Activated naive CD4-positive, alpha-beta T cell treated with anti-CD3 and anti-CD28 coated beads for 36 hours (primary cell): Measurements from ENCODE around the gene TLDC2. TPM values are rescaled to one million over a fixed set of nuclear protein-coding genes. Genes with fewer than 3 reads are reported as not detected.
"Not testable (repeated sequence)": the region's sequence is repeated elsewhere in the genome, so short reads cannot be mapped to it uniquely, and the experiment has no call there.

Experiments
- CTCF ChIA-PET: fragments of 350-600 bp; sonication (Branson Sonifier 250); formaldehyde crosslinking; loops from one replicate; lab custom pipeline; 2021; ENCODE audit warnings: antibody characterized with exemption; lab: Charles Lee
- DNase-seq: peaks from one replicate; pipeline ENCODE4 v3.0.0-alpha.2; 2020
- H3K27ac Mint-ChIP-seq: one replicate; pipeline ENCODE4 v1.8.0; 2021; ENCODE audit warnings: mild to moderate bottlenecking, mixed read lengths
- H3K27me3 Mint-ChIP-seq: one replicate; pipeline ENCODE4 v1.8.0; 2021; ENCODE audit warnings: low read depth, mixed read lengths
- H3K36me3 Mint-ChIP-seq: one replicate; pipeline ENCODE4 v1.8.0; 2021; ENCODE audit warnings: low read depth, mixed read lengths
- H3K4me1 Mint-ChIP-seq: one replicate; pipeline ENCODE4 v1.8.0; 2021; ENCODE audit warnings: low read depth, mixed read lengths
- H3K4me3 Mint-ChIP-seq: one replicate; pipeline ENCODE4 v1.8.0; 2021; ENCODE audit warnings: mild to moderate bottlenecking, moderate library complexity, mixed read lengths
- H3K9me3 Mint-ChIP-seq: one replicate; pipeline ENCODE4 v1.8.0; 2021; ENCODE audit warnings: mixed read lengths
- intact Hi-C: fragments of 100-400 bp; cut with micrococcal nuclease; formaldehyde crosslinking; loops from one replicate; pipeline ENCODE4 v1.15.1; 2023
- total RNA-seq, 2 experiments: library from RNA; stranded (reverse); gene quantifications; one replicate each; pipeline ENCODE4 v1.2.3, GENCODE V29; 2021

Gene TLDC2
- total RNA-seq, 2 experiments from 2014 or later = not detected

DNA sequence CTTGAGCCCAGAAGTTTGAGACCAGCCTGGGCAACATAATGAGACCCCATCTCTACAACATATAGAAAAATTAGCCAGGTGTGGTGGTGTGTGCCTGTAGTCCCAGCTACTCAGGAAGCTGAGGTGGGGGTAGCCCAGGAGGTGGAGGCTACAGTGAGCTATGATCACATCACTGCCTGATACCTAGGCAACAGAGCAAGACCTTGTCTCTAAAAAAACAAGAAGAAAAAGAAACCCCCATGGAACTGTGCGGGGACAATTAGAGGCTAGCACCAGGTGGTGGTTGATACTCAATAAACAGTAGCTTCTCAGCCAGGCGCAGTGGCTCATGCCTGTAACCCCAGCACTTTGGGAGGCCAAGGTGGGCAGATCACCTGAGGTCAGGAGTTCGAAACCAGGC, 37.6 kb upstream of the TLDC2 start:
- H3K27me3 Mint-ChIP-seq, H3K9me3 Mint-ChIP-seq, H3K4me3 Mint-ChIP-seq, DNase-seq, H3K36me3 Mint-ChIP-seq, H3K27ac Mint-ChIP-seq: not testable (repeated sequence)
- intact Hi-C loops = loop anchor here (5.0 kb wide), 3 partner anchors 66 to 266 kb away; partner anchors contain the start of genes DSN1, RBL1 and TGIF2
- H3K4me1 Mint-ChIP-seq = peaks cover 28% of the 10 kb centered on the region
- CTCF ChIA-PET = interaction anchor here (0.6 to 2.0 kb wide), 3 partner anchors 9 to 240 kb away, joined by 3 to 7 read pairs (median 3); no protein-coding TSS in a partner anchor

DNA sequence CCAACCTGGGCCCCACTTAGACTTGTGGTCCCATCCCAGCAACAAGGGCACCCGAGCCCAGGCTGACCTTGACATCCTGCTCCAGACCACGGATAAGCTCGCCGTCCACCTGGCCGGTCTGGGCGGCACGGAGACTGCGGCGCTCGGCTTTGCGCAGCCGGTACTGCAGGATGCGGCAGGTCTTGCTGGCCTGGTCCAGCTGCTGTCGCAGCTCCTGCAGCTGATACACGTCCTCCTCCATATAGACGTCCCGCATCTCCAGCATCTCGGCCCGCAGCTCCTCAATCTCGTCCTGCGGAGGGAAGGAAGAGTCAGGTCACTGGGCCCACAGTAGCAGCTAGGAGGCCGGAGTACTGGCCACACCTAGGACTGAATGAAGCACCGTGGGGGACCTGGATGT, 36.8 kb upstream of the TLDC2 start:
- Mint-ChIP-seq H3K4me3 (no peak overlapping the region), H3K9me3 (no peaks in the 10 kb centered on the region)
- intact Hi-C loops = loop anchor here (5.0 kb wide), 3 partner anchors 67 to 267 kb away; partner anchors contain the start of genes DSN1, RBL1 and TGIF2

DNA sequence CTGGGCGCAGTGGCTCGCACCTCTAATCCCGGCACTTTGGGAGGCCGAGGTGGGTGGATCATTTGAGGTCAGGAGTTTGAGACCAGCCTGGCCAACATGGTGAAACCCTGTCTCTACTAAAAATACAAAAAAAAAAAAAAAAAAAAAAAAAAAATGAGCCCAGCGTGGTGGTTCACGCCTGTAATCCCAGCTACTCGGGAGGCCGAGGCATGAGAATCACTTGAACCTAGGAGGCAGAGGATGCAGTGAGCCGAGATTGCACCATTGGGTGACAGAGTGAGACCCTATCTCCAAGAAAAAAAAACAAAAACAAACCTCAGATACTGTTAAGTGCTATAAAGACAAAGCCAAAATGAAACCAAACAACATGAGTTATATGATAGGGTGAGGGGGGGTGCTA, 34.9 kb upstream of the TLDC2 start:
- peaks cover 25% of the 10 kb centered on the region for H3K4me1 Mint-ChIP-seq
- DNase-seq, H3K27me3 Mint-ChIP-seq, H3K36me3 Mint-ChIP-seq, intact Hi-C loops, H3K9me3 Mint-ChIP-seq, H3K4me3 Mint-ChIP-seq: not testable (repeated sequence)
- peak overlapping the region; percentile 71 for H3K27ac Mint-ChIP-seq
- CTCF ChIA-PET = interaction anchor here (1.1 to 1.8 kb wide), 2 partner anchors 15 to 81 kb away, joined by 3 read pairs; no protein-coding TSS in a partner anchor

More for the DNA sequence above, 36.8 kb upstream of the TLDC2 start:
- H3K27ac Mint-ChIP-seq = peak overlapping the region; percentile 24
- H3K4me1 Mint-ChIP-seq = peaks cover 33% of the 10 kb centered on the region
- no peak for DNase-seq
- CTCF ChIA-PET = interaction anchor here (0.6 to 0.7 kb wide), 2 partner anchors 210 to 334 kb away, joined by 3 read pairs; no protein-coding TSS in a partner anchor
- H3K27me3 Mint-ChIP-seq = no peaks in the 10 kb centered on the region
- no peaks in the 10 kb centered on the region for H3K36me3 Mint-ChIP-seq

DNA sequence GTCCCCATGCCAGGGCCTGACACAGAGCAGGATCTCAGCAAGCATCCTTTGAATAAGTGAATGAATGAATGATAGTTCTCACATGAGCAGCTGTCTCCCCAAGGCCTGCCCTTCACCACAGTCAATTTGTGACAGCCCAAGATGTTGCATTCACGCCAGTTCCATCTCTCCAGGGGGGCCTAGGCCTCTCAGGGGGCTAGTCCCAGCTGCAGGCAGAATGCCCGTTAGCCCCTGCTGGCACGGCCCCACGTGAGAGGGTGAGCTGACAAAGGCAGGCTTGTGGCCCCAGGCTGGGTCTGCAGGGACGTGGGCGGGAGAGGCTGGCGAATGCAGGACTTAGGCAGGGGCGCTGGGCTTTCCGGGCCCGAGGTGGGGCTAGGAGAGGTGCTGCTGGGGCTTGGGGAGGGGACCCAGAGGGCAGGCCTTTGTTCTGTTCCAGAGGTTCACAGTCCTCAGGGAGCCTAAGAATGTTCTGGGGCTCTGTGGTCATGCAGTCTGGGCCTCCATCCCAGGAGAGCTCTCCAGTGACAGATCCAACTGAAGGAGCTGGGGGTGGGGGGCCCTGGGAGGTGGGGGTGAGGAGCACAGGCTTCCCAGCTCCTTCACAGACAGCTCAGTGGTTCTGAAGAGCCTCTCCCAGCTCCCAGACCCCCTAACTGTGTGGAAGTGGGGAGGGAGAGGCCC, 30.5 kb upstream of the TLDC2 start:
- intact Hi-C loops = no loop called here
- Mint-ChIP-seq H3K9me3 (no peaks in the 10 kb centered on the region), H3K4me1 (peaks cover 19% of the 10 kb centered on the region), H3K27ac (no peak overlapping the region), H3K4me3 (no peak overlapping the region), H3K36me3 (no peaks in the 10 kb centered on the region), H3K27me3 (no peaks in the 10 kb centered on the region)
- CTCF ChIA-PET = interaction anchor here (1.2 kb wide), 1 partner anchor 29 kb away, joined by 3 read pairs; no protein-coding TSS in a partner anchor
- no peak for DNase-seq

DNA sequence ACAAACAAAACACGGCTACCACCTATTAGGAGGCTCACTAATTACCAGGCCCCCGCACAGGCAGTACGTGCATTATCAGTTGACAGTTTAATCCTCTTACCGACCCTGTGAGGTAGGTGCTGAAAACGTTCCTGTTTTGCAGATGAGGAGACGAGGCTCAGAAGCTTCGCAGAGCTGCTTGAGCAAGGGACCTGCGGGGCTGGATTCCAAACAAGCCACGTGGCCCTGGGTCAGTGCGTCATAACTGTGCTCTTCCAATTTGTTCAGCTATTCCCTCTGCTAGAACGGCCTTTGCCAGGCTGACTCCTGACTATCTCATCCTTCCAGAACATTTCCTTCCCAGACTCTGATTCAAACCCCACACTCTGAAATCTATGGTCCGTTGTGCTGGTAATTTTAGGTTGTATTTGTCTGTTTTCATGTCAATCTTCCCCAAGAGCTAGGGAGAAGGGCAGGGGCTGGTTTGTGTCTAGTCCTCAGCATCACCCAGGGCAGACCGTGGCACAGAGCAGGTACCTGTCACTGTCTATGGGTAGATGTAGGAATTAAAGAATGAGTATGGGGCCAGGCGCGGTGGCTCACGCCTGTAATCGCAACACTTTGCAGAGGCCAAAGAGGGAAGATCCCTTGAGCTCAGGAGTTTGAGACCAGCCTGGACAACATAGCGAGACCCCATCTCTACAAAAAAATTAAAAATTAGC, 28.8 kb upstream of the TLDC2 start:
- Mint-ChIP-seq H3K27ac (peak overlapping the region; percentile 21), H3K9me3 (no peaks in the 10 kb centered on the region), H3K4me3 (no peak overlapping the region), H3K27me3 (no peaks in the 10 kb centered on the region), H3K36me3 (no peaks in the 10 kb centered on the region), H3K4me1 (peaks cover 12% of the 10 kb centered on the region)
- DNase-seq = no peak
- intact Hi-C loops = no loop called here
- CTCF ChIA-PET = interaction anchor here (0.6 to 2.4 kb wide), 5 partner anchors 10 to 36 kb away, joined by 3 to 7 read pairs (median 3); no protein-coding TSS in a partner anchor

DNA sequence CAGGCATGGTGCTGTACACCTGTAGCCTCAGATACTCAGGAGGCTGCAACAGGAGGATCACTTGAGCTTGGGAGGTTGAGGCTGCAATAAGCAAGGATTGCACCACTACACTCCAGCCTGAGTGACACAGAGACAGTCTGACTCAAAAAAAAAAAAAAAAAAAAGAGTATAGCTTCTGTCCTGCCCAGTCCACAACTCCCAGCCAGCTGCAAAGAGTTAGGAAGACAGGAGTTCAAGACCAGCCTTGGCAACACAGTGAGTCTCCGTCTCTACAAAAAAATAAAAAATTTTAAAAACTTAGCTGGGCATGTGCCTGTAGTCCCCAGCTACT, 28.3 kb upstream of the TLDC2 start:
- Mint-ChIP-seq H3K4me1 (peaks cover 9% of the 10 kb centered on the region), H3K9me3 (no peaks in the 10 kb centered on the region), H3K36me3 (no peaks in the 10 kb centered on the region), H3K4me3 (no peak overlapping the region), H3K27me3 (no peaks in the 10 kb centered on the region), H3K27ac (no peak overlapping the region)
- no peak for DNase-seq
- CTCF ChIA-PET = interaction anchor here (0.6 to 2.4 kb wide), 7 partner anchors 10 to 634 kb away, joined by 3 to 7 read pairs (median 3); no protein-coding TSS in a partner anchor
- intact Hi-C loops = no loop called here

DNA sequence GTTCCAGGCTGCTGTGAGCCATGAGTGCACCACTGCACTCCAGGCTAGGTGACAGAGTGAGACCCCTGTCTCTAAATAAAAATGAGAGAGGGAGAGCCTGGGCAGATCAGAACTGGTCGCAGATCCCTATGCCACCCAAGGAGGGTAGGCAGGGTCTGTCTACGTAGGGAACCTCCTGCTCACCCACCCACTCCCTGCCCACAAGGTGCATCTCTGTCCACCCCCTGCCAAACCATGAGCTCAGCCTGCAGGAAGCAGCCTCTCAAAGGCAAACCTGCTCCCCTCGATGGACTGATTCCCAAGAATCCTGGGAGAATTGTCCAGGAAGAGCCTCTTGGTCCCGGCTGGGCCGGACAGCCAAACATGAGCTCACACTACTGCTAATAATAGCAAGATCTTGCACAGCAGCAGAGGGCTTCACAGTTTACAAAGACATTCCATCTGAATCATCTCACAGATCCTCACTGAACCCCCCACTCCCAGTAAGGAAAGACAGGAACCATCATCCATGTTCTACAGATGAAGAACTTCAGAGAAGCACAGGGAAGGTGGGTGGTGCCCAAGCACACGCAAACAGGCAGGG, 27.8 kb upstream of the TLDC2 start:
- no peak for DNase-seq
- Mint-ChIP-seq H3K4me1 (peaks cover 7% of the 10 kb centered on the region), H3K27ac (no peak overlapping the region), H3K36me3 (no peaks in the 10 kb centered on the region), H3K27me3 (no peaks in the 10 kb centered on the region), H3K9me3 (no peaks in the 10 kb centered on the region), H3K4me3 (no peak overlapping the region)
- intact Hi-C loops = no loop called here
- CTCF ChIA-PET = interaction anchor here (0.6 to 2.4 kb wide), 6 partner anchors 11 to 634 kb away, joined by 3 to 7 read pairs (median 4); a partner anchor contains a TSS

DNA sequence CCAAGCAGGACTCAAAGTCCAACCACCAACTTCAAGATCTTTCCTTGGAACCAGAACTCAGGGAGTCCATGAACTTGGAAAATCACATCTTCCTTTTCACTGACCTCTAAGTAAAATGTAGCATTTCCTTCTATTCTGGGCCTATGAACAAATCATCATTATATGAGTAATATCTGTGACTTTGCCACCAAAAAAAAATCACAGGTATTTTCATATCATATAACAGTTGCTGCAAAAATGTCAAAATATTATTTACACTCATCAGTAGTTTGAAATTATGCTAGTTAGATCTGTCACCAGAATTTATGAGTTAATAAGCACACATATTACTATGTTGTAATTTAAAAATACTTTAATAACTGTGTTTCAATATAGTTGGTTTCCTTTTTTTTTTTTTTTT, 27.3 kb upstream of the TLDC2 start:
- no peak for DNase-seq
- CTCF ChIA-PET = interaction anchor here (0.7 to 0.8 kb wide), 2 partner anchors 15 to 166 kb away, joined by 3 read pairs; a partner anchor contains a TSS
- intact Hi-C loops = no loop called here
- H3K27ac Mint-ChIP-seq = no peak overlapping the region
- no peaks in the 10 kb centered on the region for H3K9me3 Mint-ChIP-seq
- no peaks in the 10 kb centered on the region for H3K27me3 Mint-ChIP-seq
- no peaks in the 10 kb centered on the region for H3K36me3 Mint-ChIP-seq
- peaks cover 2% of the 10 kb centered on the region for H3K4me1 Mint-ChIP-seq
- H3K4me3 Mint-ChIP-seq = no peak overlapping the region

DNA sequence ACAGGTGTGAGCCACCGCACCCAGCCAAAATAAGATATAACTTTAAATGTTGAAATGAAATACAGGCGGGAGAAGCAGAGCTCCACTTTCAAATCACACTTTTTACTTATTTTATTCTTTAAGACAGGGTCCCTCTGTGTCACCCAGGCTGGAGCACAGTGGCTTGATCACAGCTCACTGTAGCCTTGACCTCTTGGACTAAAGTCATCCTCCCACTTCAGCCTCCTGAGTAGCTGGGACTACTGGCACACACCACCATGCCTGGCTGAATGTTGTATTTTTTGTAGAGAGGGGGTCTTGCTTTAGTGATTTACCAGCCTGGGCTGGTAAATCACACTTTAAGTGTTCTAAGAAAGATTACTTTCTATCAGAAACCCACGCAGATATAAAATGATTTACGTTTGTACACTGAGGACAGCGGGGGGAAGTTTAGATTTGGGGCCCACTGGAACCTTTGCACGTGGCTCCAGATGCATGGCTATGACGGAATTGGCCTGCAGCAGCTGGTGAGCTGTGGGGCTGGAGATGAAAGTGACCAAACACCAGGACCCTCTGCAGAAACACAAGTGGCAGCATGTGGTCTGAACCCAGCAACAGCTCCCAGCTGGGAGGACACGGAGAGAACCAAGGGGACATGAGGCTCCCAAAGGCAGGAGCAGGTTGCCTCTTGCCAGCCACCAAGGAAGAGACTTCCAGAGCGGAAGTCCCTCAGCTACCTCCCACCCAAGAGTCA, 26.4 kb upstream of the TLDC2 start:
- CTCF ChIA-PET = interaction anchor here (0.8 kb wide), 1 partner anchor 166 kb away, joined by 3 read pairs; no protein-coding TSS in a partner anchor
- Mint-ChIP-seq H3K27ac (no peak overlapping the region), H3K4me1 (no peaks in the 10 kb centered on the region), H3K36me3 (no peaks in the 10 kb centered on the region), H3K27me3 (no peaks in the 10 kb centered on the region), H3K9me3 (no peaks in the 10 kb centered on the region), H3K4me3 (no peak overlapping the region)
- DNase-seq = no peak
- intact Hi-C loops = no loop called here

DNA sequence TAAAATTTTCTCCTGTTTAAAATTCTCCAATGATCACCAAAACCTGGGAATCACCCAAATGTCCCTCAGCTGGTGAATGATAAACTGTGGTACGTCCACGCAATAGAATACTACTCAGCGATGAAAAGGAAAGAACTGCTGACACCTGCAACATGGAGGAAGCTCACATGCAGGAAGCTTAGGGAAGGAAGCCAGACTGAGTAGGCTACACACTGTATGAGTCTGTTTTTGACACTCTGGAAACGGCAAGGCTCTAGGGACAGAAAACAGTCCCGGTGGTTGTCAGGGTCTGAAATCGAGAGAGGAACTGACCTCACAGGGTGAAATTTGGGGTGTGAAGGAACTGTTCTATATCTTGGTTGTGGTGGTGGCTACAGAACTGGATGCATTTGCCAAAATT, 25.2 kb upstream of the TLDC2 start:
- H3K4me1 Mint-ChIP-seq = peaks cover under 1% of the 10 kb centered on the region
- no peaks in the 10 kb centered on the region for H3K36me3 Mint-ChIP-seq
- DNase-seq = no peak
- H3K27ac Mint-ChIP-seq = no peak overlapping the region
- intact Hi-C loops = no loop called here
- H3K9me3 Mint-ChIP-seq = no peaks in the 10 kb centered on the region
- no peak overlapping the region for H3K4me3 Mint-ChIP-seq
- H3K27me3 Mint-ChIP-seq = no peaks in the 10 kb centered on the region
- CTCF ChIA-PET = no interaction called here

DNA sequence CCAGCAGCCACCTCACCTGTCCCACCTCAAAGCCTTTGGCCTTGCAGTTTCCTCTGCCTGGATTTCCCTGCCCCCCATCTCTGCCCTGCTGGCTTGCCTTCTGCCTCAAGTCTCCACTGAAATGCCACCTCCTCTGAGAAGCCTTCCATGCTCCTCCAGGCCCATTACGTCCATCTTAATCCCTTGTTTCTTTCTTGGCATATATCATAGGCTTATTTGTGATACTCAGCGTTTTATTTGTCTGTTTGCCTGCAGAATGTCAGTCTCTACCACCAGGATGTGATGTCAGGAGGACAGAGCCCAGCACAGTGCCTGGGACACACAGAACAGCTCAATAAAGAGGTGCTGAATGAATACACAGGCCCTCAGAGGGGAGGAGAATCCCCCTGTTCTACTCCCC, 24.4 kb upstream of the TLDC2 start:
- no peak for DNase-seq
- H3K27ac Mint-ChIP-seq = no peak overlapping the region
- peaks cover 7% of the 10 kb centered on the region for H3K4me1 Mint-ChIP-seq
- no peaks in the 10 kb centered on the region for H3K27me3 Mint-ChIP-seq
- intact Hi-C loops = no loop called here
- CTCF ChIA-PET = no interaction called here
- H3K9me3 Mint-ChIP-seq = no peaks in the 10 kb centered on the region
- H3K4me3 Mint-ChIP-seq = no peak overlapping the region
- H3K36me3 Mint-ChIP-seq = no peaks in the 10 kb centered on the region
